ENCODE data around the gene CRIP1.

DNA sequence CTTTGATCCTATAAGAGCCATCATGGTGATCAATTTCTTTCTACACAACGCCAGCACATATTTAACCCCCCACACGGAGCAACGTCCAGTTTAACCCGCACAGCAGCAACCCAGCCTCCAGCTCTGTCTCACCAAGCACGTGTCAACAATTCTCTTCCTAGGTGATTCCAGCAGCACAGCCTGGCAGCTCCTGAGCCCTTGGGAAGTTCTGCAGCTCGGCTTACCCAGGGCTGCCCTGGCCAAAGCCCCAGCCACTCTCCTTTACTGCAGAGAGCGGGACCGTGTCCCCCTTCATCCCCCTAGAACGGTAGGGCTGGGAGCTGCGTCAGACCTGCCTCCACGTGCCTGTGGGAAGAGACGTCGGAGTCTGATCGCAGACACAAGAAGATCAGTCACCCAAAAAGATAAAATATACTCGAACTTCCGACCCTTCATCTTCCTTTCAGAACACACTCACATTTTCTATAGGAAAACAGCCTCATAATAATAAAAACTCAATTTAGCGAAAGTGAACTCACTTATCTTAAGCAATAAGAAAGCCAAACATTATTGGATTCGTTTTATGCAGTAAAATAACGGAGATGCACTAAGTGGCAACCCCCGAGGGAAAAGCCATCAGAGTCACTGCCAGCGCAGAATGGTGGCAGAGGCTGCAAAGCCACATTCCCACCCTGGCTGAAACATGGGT lies 47.3 kb downstream of the CRIP1 start:
- TF ChIP-seq YY1 (IDR thresholded peaks at IDR 0.05; ENCODE audit: insufficient read depth, insufficient read length): no peak
- TF ChIP-seq ZNF274 (IDR thresholded peaks at IDR 0.05; ENCODE audit: low read depth, low read length): no peak
- TF ChIP-seq SUZ12 (IDR thresholded peaks at IDR 0.05; ENCODE audit: extremely low read depth, insufficient read depth, insufficient read length): no peak

All from NT2/D1 (cell line).